ENCODE measurements around the gene SMIM21.

Gene SMIM21

GRCh38 chr18:75377926-75378325 lies 49.6 kb downstream of the SMIM21 start:
- DNase-seq (ENCODE audit: low read depth in 4 of 4, low spot score in 1 of 4): no peak

DNA sequence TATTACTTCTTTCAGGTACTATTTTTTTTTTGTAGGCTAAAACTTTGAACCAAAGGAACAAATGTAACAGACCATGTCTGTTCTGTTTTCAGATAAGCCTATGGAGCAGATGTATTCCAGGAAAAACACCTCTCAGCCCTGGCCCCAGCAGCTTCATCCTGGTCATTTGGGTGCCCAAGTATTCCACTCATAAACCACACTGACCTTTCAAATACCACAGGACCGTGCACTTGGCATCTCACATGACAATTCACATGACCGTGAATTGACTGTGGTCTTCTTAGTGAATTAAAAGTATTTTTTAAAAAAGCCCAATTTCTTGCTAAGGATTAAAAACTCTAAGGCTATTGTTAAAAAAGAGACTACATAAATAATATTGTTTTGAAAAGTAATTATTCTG lies 50.2 kb downstream of the SMIM21 start:
- DNase-seq (ENCODE audit: low read depth in 4 of 4, low spot score in 1 of 4): no peak

DNA sequence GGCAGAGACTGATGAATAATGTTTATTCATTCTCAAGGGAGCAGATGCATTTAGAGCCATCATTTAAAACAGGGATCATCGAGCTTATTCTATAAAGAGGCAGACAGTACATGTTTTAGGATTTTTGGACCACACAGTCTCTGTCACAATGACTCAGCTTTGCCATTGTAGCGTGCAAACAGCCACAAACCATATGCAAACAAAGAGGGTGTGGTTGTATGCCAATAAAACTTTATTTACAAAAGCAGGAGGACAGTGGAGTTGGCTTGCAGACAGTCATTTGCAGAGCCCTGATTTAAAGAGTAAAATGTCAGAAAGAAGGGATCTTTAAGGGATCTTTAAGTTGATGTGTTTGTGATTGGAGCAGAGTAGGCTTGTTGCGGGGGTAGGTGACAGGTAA lies 51.5 kb downstream of the SMIM21 start:
- DNase-seq (ENCODE audit: low read depth in 4 of 4, low spot score in 1 of 4): no peak

DNA sequence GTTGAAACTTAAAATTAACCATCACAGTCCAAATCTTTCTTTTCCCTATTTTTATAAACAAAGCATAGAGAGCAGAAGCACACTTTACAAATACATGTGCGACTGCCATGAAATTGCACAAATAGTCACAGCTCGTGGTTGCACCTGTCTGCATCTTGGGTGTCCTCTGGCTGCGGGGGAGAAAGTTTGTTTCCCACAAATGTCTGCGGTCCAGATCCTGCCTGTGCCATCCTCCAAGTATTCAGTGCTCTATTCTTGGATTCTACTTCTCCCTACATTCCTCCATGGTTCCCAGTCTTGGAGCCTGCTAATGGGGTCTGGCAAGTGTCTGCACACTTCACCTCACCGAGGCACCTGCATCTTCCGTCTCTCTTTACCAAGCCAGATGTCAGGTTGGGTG lies 52.2 kb downstream of the SMIM21 start:
- DNase-seq (ENCODE audit: low read depth in 4 of 4, low spot score in 1 of 4): no peak

DNA sequence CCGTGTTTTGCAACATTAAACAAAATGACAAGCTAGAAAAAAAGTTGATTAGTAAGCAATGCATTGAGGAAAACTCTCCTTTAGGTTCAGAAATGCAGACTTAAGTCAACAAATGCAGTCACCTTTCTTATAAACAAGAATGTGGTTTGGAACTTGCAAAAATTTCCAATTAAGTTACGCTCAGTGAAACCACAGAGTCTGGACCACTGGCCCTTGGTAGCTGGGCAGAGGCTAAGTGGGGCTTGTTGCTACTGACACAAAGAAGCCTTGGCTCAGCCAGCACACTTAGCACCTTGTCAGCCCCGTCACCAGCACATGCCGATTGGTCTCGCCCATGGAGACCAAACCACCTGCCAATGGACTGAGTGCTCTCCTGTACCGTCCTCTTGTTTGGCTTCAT lies 53.0 kb downstream of the SMIM21 start:
- no peak for DNase-seq (ENCODE audit: low read depth in 4 of 4, low spot score in 1 of 4)

DNA sequence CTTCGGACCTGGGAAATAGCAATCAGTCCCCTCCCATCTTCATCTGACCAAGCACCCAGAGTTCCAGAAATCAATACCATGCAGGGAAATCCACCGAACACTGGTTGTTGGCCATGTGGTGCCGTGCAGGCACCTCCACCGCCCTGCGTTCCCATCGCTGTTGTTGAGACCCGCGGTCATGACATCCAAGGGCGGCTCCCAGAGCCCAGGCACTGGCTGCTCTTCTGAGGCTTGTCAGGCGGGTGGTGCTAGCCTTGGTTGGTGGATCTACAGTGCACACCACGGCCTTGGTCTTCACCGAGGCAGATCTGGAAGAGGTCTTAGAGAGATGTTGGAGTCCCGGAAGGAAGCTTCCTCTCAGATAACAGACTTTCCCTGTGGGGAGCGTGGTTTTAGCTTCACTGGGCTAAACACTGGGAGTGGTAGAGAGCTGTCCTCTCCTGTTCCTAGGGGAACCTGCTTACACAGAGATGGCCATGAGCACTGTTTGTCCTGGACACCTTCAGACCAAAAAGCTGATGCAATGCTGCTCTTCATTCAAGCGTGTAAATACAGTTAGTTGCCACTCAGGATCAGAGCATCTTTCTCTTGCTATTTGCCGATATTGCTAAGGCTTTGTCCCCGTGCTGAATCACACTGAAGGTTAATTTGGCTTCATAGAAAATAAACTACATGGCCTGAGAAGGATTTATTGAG lies 58.3 kb downstream of the SMIM21 start:
- DNase-seq (ENCODE audit: low read depth in 4 of 4, low spot score in 1 of 4): no peak

DNA sequence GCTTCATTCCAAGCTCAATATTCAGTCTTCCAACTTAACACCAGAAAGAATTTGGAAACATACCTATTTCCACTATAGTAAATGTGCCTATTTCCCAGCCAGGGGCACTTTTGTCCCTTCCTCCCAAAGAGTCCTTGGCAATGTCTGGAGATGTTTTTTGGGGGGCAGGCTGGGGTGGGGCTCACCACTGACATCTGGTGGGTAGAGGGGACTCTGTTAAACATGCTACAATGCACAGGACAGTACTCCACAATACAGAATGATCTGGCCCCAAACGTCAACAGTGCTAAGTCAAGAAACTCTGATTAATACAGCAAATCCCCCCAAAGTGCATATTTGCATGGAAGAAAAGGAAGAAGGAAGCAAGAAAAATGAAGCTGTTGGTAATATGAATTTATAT lies 61.7 kb downstream of the SMIM21 start:
- no peak for DNase-seq (ENCODE audit: low read depth in 4 of 4, low spot score in 1 of 4)

DNA sequence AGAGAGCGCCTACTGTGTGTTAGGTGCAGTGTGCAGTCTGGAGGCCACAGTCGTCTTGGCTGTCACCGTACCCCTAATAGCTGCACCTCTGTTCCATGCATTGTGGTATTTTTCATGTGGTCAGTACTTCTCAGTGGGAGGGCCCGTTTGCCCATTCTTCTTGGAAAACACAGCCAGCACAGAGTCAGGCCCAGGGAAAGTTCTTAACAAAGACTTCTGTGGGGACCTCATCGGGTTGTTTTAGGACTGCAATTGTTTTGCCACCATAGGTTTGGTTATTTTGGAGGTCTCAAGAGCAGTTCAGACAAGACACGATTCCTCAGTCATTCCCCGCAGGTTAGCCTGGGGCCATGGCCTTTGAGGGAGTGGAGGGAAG lies 62.3 kb downstream of the SMIM21 start:
- DNase-seq (ENCODE audit: low read depth in 4 of 4, low spot score in 1 of 4): no peak

DNA sequence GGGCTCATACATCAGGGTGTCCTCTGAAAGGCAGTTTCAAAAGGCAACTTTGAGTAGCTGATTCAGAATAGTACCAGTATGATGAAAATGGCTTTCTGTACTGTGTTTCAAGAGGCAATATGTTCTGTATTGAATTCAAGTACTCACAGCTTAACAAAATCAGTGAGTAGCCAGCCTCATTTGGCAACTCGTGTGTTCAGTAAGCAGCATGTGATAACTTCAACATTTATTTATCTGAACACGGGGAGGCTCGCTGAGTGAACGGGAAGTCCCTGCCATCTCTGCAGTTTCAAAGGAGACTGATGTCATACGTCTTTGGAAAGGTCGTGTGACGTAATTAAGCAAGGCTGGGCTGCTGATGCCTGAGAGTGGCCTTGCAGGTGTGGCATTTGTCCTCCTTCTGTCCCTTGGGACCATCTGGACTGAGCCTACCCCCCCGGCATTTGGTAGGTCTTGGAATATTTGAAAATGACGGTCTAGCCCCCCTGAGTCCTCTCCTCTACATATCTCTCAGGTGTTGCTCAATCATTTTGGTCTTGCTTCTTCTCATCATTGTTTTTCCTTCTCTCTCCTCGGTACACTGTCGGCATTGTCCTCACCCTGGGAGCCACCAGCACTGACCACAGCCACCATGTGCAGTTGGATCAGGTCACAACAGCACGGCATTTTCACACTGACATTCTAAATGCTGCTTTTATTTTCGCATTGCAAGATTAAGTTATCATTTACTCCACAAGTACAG lies 62.8 kb downstream of the SMIM21 start:
- no peak for DNase-seq (ENCODE audit: low read depth in 4 of 4, low spot score in 1 of 4)

DNA sequence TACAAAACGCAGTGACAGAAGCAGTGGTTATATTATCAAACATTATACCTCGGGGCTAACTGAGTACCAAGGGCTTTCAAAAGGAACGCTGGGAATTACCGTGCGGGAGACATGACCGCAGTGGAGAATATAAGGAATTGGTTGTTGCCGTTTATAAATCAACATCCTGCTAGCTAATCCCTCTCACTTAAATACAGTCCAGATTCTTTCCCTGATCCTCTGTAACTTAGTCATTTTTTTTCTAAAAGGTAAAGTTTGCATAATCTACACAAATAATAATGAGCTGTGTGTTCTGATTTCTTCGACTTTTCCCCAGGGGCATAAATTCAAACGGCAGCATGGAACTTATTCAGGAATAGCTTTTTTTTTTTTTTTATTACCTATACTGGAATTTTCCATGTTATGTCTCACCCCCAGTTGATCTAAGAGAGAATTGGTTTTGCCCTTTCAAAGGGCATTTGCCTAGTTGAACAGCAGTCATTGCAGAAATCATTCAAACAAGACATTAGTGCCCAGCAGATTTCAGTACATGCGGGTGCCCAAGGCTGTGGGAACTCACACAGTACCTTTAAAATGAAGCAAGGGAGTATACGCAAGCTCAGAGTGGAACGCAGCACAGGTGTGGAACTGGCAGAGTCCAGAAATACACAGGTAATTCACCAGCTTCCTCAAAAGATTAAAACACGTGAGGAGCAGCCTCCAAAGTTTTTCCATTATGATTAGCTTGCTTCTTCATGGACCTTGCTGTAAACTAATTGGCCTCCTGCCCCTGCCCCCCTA lies 63.9 kb downstream of the SMIM21 start:
- no peak for DNase-seq (ENCODE audit: low read depth in 4 of 4, low spot score in 1 of 4)

DNA sequence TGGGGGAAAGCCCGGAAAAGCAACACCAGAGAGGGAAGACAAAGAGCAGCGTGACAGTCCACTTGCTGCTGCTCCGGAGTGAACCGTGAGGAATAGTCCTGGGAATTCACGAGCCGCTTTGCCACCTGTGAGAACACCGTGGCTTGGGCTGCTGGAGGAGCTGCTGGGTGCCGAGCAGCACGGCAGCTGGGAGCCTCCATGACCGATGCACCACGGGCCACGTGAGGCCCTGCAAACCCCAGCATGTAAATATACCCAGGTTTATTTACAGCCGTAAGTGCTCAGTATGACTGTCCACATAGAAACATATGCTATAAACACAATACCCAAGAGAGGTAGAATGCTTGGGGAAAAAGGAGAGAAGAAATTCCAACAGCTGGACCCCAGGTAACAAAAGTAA lies 65.1 kb downstream of the SMIM21 start:
- no peak for DNase-seq (ENCODE audit: low read depth in 4 of 4, low spot score in 1 of 4)

DNA sequence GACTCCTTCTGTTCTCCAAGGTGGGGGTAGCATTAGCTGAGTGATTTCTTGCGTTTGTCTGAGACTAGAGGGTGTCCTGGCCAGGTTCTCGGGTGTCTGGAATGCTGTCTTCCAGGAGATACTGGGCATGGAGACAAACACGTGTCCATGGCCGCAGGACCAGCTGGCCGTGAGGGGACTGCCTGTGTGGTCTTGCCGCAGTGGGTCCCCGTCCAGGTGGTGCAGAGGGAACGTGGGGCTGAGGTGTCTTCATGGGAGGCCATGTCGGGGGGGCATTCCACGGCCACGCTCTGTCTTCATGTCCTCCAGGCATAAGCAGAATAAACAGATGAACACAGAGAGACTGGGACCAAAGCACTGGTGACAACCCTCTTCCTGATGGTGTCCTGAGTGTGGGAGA lies 66.6 kb downstream of the SMIM21 start:
- DNase-seq (ENCODE audit: low read depth in 4 of 4, low spot score in 1 of 4): no peak

DNA sequence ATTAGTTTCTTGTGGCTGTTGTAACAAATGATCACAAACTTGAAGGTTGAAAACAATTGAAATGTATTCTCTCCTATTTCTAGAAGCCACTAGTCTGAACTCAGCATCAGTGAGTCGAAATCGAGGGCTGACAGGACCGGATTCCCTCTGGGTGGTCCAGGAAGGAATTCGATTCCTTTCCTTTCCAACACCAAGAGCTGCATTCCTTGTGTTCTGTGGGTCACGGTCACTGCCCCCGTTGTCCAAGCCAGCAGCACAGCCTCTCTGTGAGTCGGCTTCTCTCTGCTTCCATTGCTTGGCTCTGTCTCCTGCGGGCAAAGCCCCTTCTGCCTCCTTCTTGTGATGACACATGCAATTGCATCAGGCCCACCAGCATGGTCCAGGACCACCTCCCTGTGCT lies 67.3 kb downstream of the SMIM21 start:
- DNase-seq (ENCODE audit: low read depth in 4 of 4, low spot score in 1 of 4): no peak

Data from stimulated activated CD4-positive, alpha-beta T cell treated with anti-CD3 and anti-CD28 coated beads, Interleukin-1b, Interleukin-23, amount 100 ng/mL, for 24 hours (primary cell).